H1 (cell line): ENCODE data around the gene CDC42. TPM values are rescaled to one million over a fixed set of nuclear protein-coding genes. Genes with fewer than 3 reads are reported as not detected.

Source experiments
- CTCF ChIA-PET: fragments of 300-600 bp; sonication (Branson Sonifier 250); formaldehyde crosslinking; loops from one replicate; lab custom pipeline; 2021; ENCODE audit not compliant: partially characterized antibody; lab: Charles Lee
- POLR2A ChIA-PET: fragments of 300-600 bp; sonication (Branson Sonifier 250); formaldehyde crosslinking; loops from one replicate; lab custom pipeline; 2021; ENCODE audit warnings: inconsistent platforms; ENCODE audit not compliant: partially characterized antibody; lab: Charles Lee
- DNase-seq, 2 experiments: peaks; one replicate each; pipeline versions ENCODE4 v3.0.0 to v3.0.0-alpha.2; 2010 to 2022; ENCODE audit warnings: low spot score in 2 of 2, low read depth in 1 of 2, mixed read lengths in 1 of 2
- FAIRE-seq: peaks from 2 replicates; lab custom pipeline; 2011; peaks lifted over from hg19 to GRCh38; lab: Jason Lieb, UNC
- H2AFZ ChIP-seq: 2 replicates; pipeline ENCODE4 v1.8.1; 2012; ENCODE audit warnings: low read length, inconsistent platforms
- H2AK5ac ChIP-seq: 2 replicates; pipeline ENCODE4 v1.6.1; 2013; ENCODE audit warnings: low read depth, low read length
- H2BK120ac ChIP-seq: replicated peaks from 2 replicates; pipeline ENCODE3; 2013; ENCODE audit warnings: low read depth, low read length, inconsistent platforms
- H2BK12ac ChIP-seq: 2 replicates; pipeline ENCODE4 v1.6.1; 2013; ENCODE audit warnings: low read depth, low read length
- H2BK15ac ChIP-seq: 2 replicates; pipeline ENCODE4 v1.6.1; 2013; ENCODE audit warnings: low read length
- H2BK20ac ChIP-seq: 2 replicates; pipeline ENCODE4 v1.6.1; 2013; ENCODE audit warnings: low read length
- H2BK5ac ChIP-seq: 2 replicates; pipeline ENCODE4 v1.6.1; 2013; ENCODE audit warnings: low read depth, low read length
- H3K14ac ChIP-seq: 2 replicates; pipeline ENCODE4 v1.6.1; 2013; ENCODE audit warnings: inconsistent platforms; ENCODE audit not compliant: insufficient read length
- H3K18ac ChIP-seq: 2 replicates; pipeline ENCODE4 v1.6.1; 2013; ENCODE audit warnings: low read length; ENCODE audit errors: extremely low read depth
- H3K23ac ChIP-seq: 2 replicates; pipeline ENCODE4 v1.6.1; 2013; ENCODE audit warnings: inconsistent platforms; ENCODE audit not compliant: insufficient read length
- H3K23me2 ChIP-seq: 2 replicates; pipeline ENCODE4 v1.6.1; 2013; ENCODE audit warnings: low read depth, low read length
- H3K27ac ChIP-seq: 2 replicates; pipeline ENCODE4 v1.6.1; 2011; ENCODE audit warnings: low read depth, low read length, inconsistent platforms
- H3K27me3 ChIP-seq, 4 experiments: replicated peaks in 1 of 4; 1 replicate in 1 of 4; 2 replicates in 3 of 4; pipeline versions ENCODE4 v1.6.1 to v1.8.1; 2011 to 2013; ENCODE audit warnings: low read length in 3 of 4, mild to moderate bottlenecking in 3 of 4, inconsistent platforms in 2 of 4, mixed read lengths in 2 of 4, moderate library complexity in 1 of 4; ENCODE audit not compliant: control insufficient read depth in 3 of 4, insufficient read depth in 3 of 4; ENCODE audit errors: extremely low read depth in 1 of 4
- H3K36me3 ChIP-seq, 4 experiments: 2 replicates each; pipeline versions ENCODE4 v1.6.1 to v1.8.1; 2011 to 2013; ENCODE audit warnings: mild to moderate bottlenecking in 4 of 4, low read length in 3 of 4, moderate library complexity in 2 of 4, control low read depth in 1 of 4, inconsistent platforms in 1 of 4; ENCODE audit not compliant: insufficient read depth in 4 of 4, control insufficient read depth in 2 of 4
- H3K4ac ChIP-seq: replicated peaks from 2 replicates; pipeline ENCODE3; 2013; ENCODE audit warnings: low read length, low read depth, mixed read lengths, inconsistent platforms; ENCODE audit not compliant: insufficient read length
- H3K4me1 ChIP-seq, 4 experiments: replicated peaks in 1 of 4; 1 replicate in 1 of 4; 2 replicates in 3 of 4; pipeline versions ENCODE4 v1.6.1 to v1.8.1; 2011 to 2013; ENCODE audit warnings: low read length in 3 of 4, inconsistent platforms in 2 of 4, mixed read lengths in 1 of 4; ENCODE audit not compliant: insufficient read depth in 4 of 4, control insufficient read depth in 3 of 4
- H3K4me2 ChIP-seq, 2 experiments: 2 replicates each; pipeline versions ENCODE4 v1.6.1 to v1.8.1; 2011 to 2013; ENCODE audit warnings: low read depth in 2 of 2, low read length in 2 of 2, control low read depth in 1 of 2, inconsistent platforms in 1 of 2, mild to moderate bottlenecking in 1 of 2; ENCODE audit not compliant: insufficient read depth in 1 of 2
- H3K4me3 ChIP-seq, 4 experiments: fragments of 200-600, 300-600 bp in 1 of 4; sonication (generic), shearing (Covaris generic), sonication (Bioruptor Twin) in 1 of 4; 2 replicates each; pipeline versions ENCODE4 v1.5.1 to v1.8.1; 2011 to 2016; ENCODE audit warnings: low read length in 4 of 4, low read depth in 3 of 4, control low read depth in 2 of 4, inconsistent platforms in 2 of 4, mild to moderate bottlenecking in 2 of 4, mixed read lengths in 1 of 4, moderate library complexity in 1 of 4; ENCODE audit not compliant: insufficient read depth in 2 of 4; ENCODE audit errors: extremely low read depth in 1 of 4
- H3K56ac ChIP-seq: replicated peaks from 2 replicates; pipeline ENCODE3; 2013; ENCODE audit warnings: low read depth, mild to moderate bottlenecking, mixed read lengths, low read length, inconsistent platforms; ENCODE audit not compliant: insufficient read length
- H3K79me1 ChIP-seq: 2 replicates; pipeline ENCODE4 v1.6.1; 2013; ENCODE audit warnings: low read depth, low read length, control low read depth
- H3K79me2 ChIP-seq, 2 experiments: 2 replicates each; pipeline versions ENCODE4 v1.6.1 to v1.8.1; 2012 to 2013; ENCODE audit warnings: low read length in 2 of 2, mild to moderate bottlenecking in 2 of 2, inconsistent platforms in 1 of 2; ENCODE audit not compliant: insufficient read depth in 2 of 2, control insufficient read depth in 1 of 2
- H3K9ac ChIP-seq, 4 experiments: replicated peaks in 1 of 4; 1 replicate in 1 of 4; 2 replicates in 3 of 4; pipeline versions ENCODE4 v1.6.1 to v1.8.1; 2011 to 2013; ENCODE audit warnings: low read depth in 3 of 4, low read length in 3 of 4, control low read depth in 2 of 4, mild to moderate bottlenecking in 2 of 4, moderate library complexity in 2 of 4, inconsistent platforms in 1 of 4; ENCODE audit errors: extremely low read depth in 1 of 4
- H3K9me3 ChIP-seq, 2 experiments: 2 replicates each; pipeline versions ENCODE4 v1.6.1 to v1.8.1; 2012 to 2013; ENCODE audit warnings: mild to moderate bottlenecking in 2 of 2, moderate library complexity in 2 of 2, control low read depth in 1 of 2, inconsistent platforms in 1 of 2, low read depth in 1 of 2, low read length in 1 of 2, mixed read lengths in 1 of 2; ENCODE audit not compliant: insufficient read depth in 2 of 2
- H4K20me1 ChIP-seq, 2 experiments: replicated peaks in 1 of 2; 2 replicates each; pipeline versions ENCODE3 to v1.8.1; 2011 to 2013; ENCODE audit warnings: inconsistent platforms in 2 of 2, low read length in 2 of 2, mild to moderate bottlenecking in 1 of 2; ENCODE audit not compliant: insufficient read depth in 2 of 2, control insufficient read depth in 1 of 2
- H4K5ac ChIP-seq: 2 replicates; pipeline ENCODE4 v1.6.1; 2013; ENCODE audit warnings: low read length, low read depth, mixed read lengths, inconsistent platforms; ENCODE audit not compliant: insufficient read length
- H4K8ac ChIP-seq: 2 replicates; pipeline ENCODE4 v1.8.0; 2013; ENCODE audit warnings: mild to moderate bottlenecking, moderate library complexity, low read length, inconsistent platforms; ENCODE audit not compliant: insufficient read depth; ENCODE audit errors: extremely low read depth
- H4K91ac ChIP-seq: replicated peaks from 2 replicates; pipeline ENCODE3; 2013; ENCODE audit warnings: low read length, mixed read lengths, inconsistent platforms; ENCODE audit not compliant: insufficient read length
- CEBPB ChIP-seq: IDR thresholded peaks from 2 replicates; pipeline ENCODE4 v1.6.1; 2012; ENCODE audit warnings: low read depth, low read length
- CREB1 ChIP-seq: IDR thresholded peaks from 2 replicates; pipeline ENCODE4 v1.6.1; 2012; ENCODE audit warnings: inconsistent platforms
- GTF2F1 ChIP-seq: IDR thresholded peaks from 2 replicates; pipeline ENCODE4 v1.6.1; 2012; ENCODE audit warnings: low read depth, low read length, improper control_type of control experiment, borderline replicate concordance
- HDAC2 ChIP-seq, 2 experiments: fragments of 300-600 bp in 1 of 2; sonication (generic) in 1 of 2; IDR thresholded peaks; 2 replicates each; pipeline ENCODE4 v1.6.1; 2011 to 2012; ENCODE audit warnings: low read depth in 2 of 2, low read length in 2 of 2, mild to moderate bottlenecking in 2 of 2, moderate library complexity in 2 of 2, borderline replicate concordance in 1 of 2, inconsistent platforms in 1 of 2
- HDAC6 ChIP-seq: IDR thresholded peaks from one replicate; pipeline ENCODE4 v1.7.1; 2012; ENCODE audit warnings: low read depth, mild to moderate bottlenecking, inconsistent platforms, low read length, moderate library complexity
- KDM1A ChIP-seq: fragments of 200-600, 300-600 bp; sonication (generic); IDR thresholded peaks from 2 replicates; pipeline ENCODE4 v1.7.1; 2016; ENCODE audit warnings: mild to moderate bottlenecking, low read length, borderline replicate concordance
- POU5F1 ChIP-seq: IDR thresholded peaks from 2 replicates; pipeline ENCODE4 v1.6.1; 2011; ENCODE audit warnings: low read depth, mild to moderate bottlenecking, low read length, moderate library complexity
- SIN3A ChIP-seq, 2 experiments: IDR thresholded peaks in 1 of 2; conservative IDR thresholded peaks in 1 of 2; 2 replicates each; pipeline ENCODE4 v1.6.1; 2011 to 2012; ENCODE audit warnings: low read length in 2 of 2, improper control_type of control experiment in 1 of 2, low read depth in 1 of 2, mild to moderate bottlenecking in 1 of 2
- SIRT6 ChIP-seq: IDR thresholded peaks from one replicate; pipeline ENCODE4 v1.7.1; 2012; ENCODE audit warnings: low read length, inconsistent platforms
- SIX5 ChIP-seq: IDR thresholded peaks from 2 replicates; pipeline ENCODE4 v1.6.1; 2011; ENCODE audit warnings: mild to moderate bottlenecking, low read depth, low read length
- TBP ChIP-seq: IDR thresholded peaks from 2 replicates; pipeline ENCODE4 v1.6.1; 2011; ENCODE audit warnings: low read depth, low read length, improper control_type of control experiment
- TCF12 ChIP-seq: IDR thresholded peaks from 2 replicates; pipeline ENCODE4 v1.6.1; 2011; ENCODE audit warnings: low read depth, mild to moderate bottlenecking, low read length
- YY1 ChIP-seq: IDR thresholded peaks from 2 replicates; pipeline ENCODE4 v1.6.1; 2011; ENCODE audit warnings: low read depth, mild to moderate bottlenecking, low read length
- WGBS, 2 experiments: shearing (Covaris generic) in 1 of 2; methylation state at CpG; one replicate each; pipeline versions ENCODE4 v1.1.6 to v1.1.7; 2013 to 2015; ENCODE audit warnings: low lambda C conversion rate in 2 of 2, mixed read lengths in 2 of 2, inconsistent platforms in 1 of 2, low coverage in 1 of 2, missing lambda C conversion rate in 1 of 2; ENCODE audit not compliant: insufficient replicate concordance in 2 of 2, insufficient coverage in 1 of 2, insufficient read length in 1 of 2; ENCODE audit errors: extremely low coverage in 1 of 2, missing lambda C conversion rate in 1 of 2; 5-methylcytosine and 5-hydroxymethylcytosine counted together
- polyA plus RNA-seq, 7 experiments: library from polyadenylated mRNA; depleted of rRNA in 3 of 7; stranded (reverse) in 5 of 7; unstranded in 2 of 7; fragments of >200 nt in 5 of 7; fragments of 200-250 nt in 2 of 7; gene quantifications; 1 replicate in 5 of 7; 2 replicates in 1 of 7; 4 replicates in 1 of 7; pipeline versions ENCODE4 v1.2.1 to v1.2.3, GENCODE V29; 2011 to 2013; ENCODE audit warnings: missing spikeins in 2 of 7, mixed read lengths in 2 of 7
- total RNA-seq: library from RNA; stranded (reverse); fragmentation: NEBNext Ultra II Directional; extraction: Animal tissue kit (Norgen Biotek cat#: 25700); gene quantifications from 2 replicates; pipeline ENCODE4 v1.2.1, GENCODE V29; 2021
- TF ChIP-seq, protein P1 (sequence below): IDR thresholded peaks from 2 replicates; pipeline ENCODE4 v1.6.1; 2012; ENCODE audit warnings: inconsistent platforms

CDC42 gene
- total and polyA plus RNA-seq, 2 of the 8 experiments (the other 6 are each of a cell fraction or from before 2014, with no cell fraction given) = 110 to 179 TPM

- H3K23ac ChIP-seq = no peak overlapping the region
- peaks cover 5% of the 10 kb centered on the region; the same call in 1 of the 2 replicates for H3K79me1 ChIP-seq
- no peak overlapping the region for H2BK20ac ChIP-seq
- no peak overlapping the region for H4K5ac ChIP-seq
- no peak overlapping the region for H3K4me2 ChIP-seq
- H3K56ac ChIP-seq = no peak overlapping the region
- no peak overlapping the region for H3K4ac ChIP-seq
- no peak overlapping the region for H2BK12ac ChIP-seq
- peaks cover 5 to 19% of the 10 kb centered on the region in 2 experiments; a peak in 3 of 4 replicates for H3K79me2 ChIP-seq
- POLR2A ChIA-PET = interaction anchor here (1.0 to 1.1 kb wide), 2 partner anchors 10 to 13 kb away, joined by 3 read pairs; no protein-coding TSS in a partner anchor
- FAIRE-seq = no peak
- no peak overlapping the region for H3K18ac ChIP-seq
- no peak overlapping the region for H3K14ac ChIP-seq
- H4K8ac ChIP-seq = no peak overlapping the region
- 92% methylated on average over 6 of the region's 6 CpGs; no CpG with 5 or more reads in 1 of the 2 experiments for WGBS, 2 experiments
- CTCF ChIA-PET = interaction anchor here (0.6 to 8.1 kb wide), 34 partner anchors 8 to 313 kb away, joined by 3 to 46 read pairs (median 4); no protein-coding TSS in a partner anchor
- H3K4me1 ChIP-seq = no peaks in the 10 kb centered on the region; a peak in 1 of 7 replicates
- H2BK120ac ChIP-seq = no peak overlapping the region
- H2BK5ac ChIP-seq = no peak overlapping the region
- no peak overlapping the region for H3K9ac ChIP-seq
- H2AFZ ChIP-seq = no peak overlapping the region
- H3K23me2 ChIP-seq = no peaks in the 10 kb centered on the region
- H3K27me3 ChIP-seq = no peaks in the 10 kb centered on the region
- no peaks in the 10 kb centered on the region for H3K9me3 ChIP-seq
- no peak overlapping the region for H2BK15ac ChIP-seq
- no peak overlapping the region for H4K91ac ChIP-seq
- no peak overlapping the region for H2AK5ac ChIP-seq
- DNase-seq = no peak
- peaks cover 2% of the 10 kb centered on the region in 2 experiments for H4K20me1 ChIP-seq
- no peak overlapping the region for H3K27ac ChIP-seq
- no peaks in the 10 kb centered on the region for H3K36me3 ChIP-seq
- no peak overlapping the region for H3K4me3 ChIP-seq
- TF ChIP-seq YY1 (no peak), TCF12 (no peak), KDM1A (no peak), POU5F1 (no peak), SIN3A (conservative IDR thresholded peaks at IDR 0.05 in 1 of 2, IDR thresholded peaks at IDR 0.05 in 1 of 2; ENCODE audit: low read depth in 1 of 2, low read length in 2 of 2) (no peak), CEBPB (no peak), TBP (no peak), SIX5 (no peak), SIRT6 (no peak), HDAC2 (IDR thresholded peaks at IDR 0.05; ENCODE audit: borderline replicate concordance in 1 of 2, low read depth in 2 of 2, low read length in 2 of 2) (no peak), CREB1 (no peak), GTF2F1 (no peak), HDAC6 (no peak)
- TF ChIP-seq, protein P1, sequence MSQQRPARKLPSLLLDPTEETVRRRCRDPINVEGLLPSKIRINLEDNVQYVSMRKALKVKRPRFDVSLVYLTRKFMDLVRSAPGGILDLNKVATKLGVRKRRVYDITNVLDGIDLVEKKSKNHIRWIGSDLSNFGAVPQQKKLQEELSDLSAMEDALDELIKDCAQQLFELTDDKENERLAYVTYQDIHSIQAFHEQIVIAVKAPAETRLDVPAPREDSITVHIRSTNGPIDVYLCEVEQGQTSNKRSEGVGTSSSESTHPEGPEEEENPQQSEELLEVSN = no peak
Measured at GRCh38 chr1:22104865-22105437, 52.4 kb downstream of the CDC42 start.
